ENCODE results near the gene MEN1.
A peak's percentile ranks its signal among the peaks of the same experiment; 100 is the strongest.

Gene MEN1

GRCh38 chr11:64801158-64801464, 9.2 kb downstream of the MEN1 start:
- DNase-seq = peak in 1 of 2 donors; percentile 11

- DNase-seq = no peak
Observed at GRCh38 chr11:64800303-64801157, 9.8 kb downstream of the MEN1 start.

GRCh38 chr11:64799623-64800302, 10.6 kb downstream of the MEN1 start:
- DNase-seq = peak in 1 of 2 donors; percentile 20

GRCh38 chr11:64799256-64799622, 11.1 kb downstream of the MEN1 start:
- DNase-seq = no peak

- no peak for DNase-seq
Observed at GRCh38 chr11:64796757-64797541, 13.4 kb downstream of the MEN1 start.

- DNase-seq = no peak
Observed at GRCh38 chr11:64796047-64796756, 14.1 kb downstream of the MEN1 start.

GRCh38 chr11:64794526-64794925, 15.8 kb downstream of the MEN1 start:
- DNase-seq = no peak

- no peak for DNase-seq
Observed at GRCh38 chr11:64793271-64794160, 16.8 kb downstream of the MEN1 start.

- DNase-seq = no peak
Observed at GRCh38 chr11:64792482-64792881, 17.9 kb downstream of the MEN1 start.

GRCh38 chr11:64791781-64792291, 18.5 kb downstream of the MEN1 start:
- no peak for DNase-seq

GRCh38 chr11:64790205-64791095, 19.9 kb downstream of the MEN1 start:
- DNase-seq = no peak

GRCh38 chr11:64789331-64790204, 20.8 kb downstream of the MEN1 start:
- no peak for DNase-seq

- DNase-seq = no peak
Observed at GRCh38 chr11:64788321-64789215, 21.8 kb downstream of the MEN1 start.

GRCh38 chr11:64787526-64788320, 22.6 kb downstream of the MEN1 start:
- peak; percentile 67 to 73 for DNase-seq

- DNase-seq = no peak
Observed at GRCh38 chr11:64786308-64786707, 24.0 kb downstream of the MEN1 start.

GRCh38 chr11:64784813-64785581, 25.4 kb downstream of the MEN1 start:
- no peak for DNase-seq
